H9 (cell line): Measurements from ENCODE around the gene PDPN. TPM values are rescaled to one million over a fixed set of nuclear protein-coding genes. Genes with fewer than 3 reads are reported as not detected.

Experiments
- DNase-seq: peaks from one replicate; pipeline ENCODE4 v3.0.0-alpha.2; 2017
- H2AFZ ChIP-seq: one replicate; pipeline ENCODE4 v1.6.1; 2013; ENCODE audit warnings: mild to moderate bottlenecking, low read length, control low read depth, moderate library complexity
- H2AK5ac ChIP-seq: 2 replicates; pipeline ENCODE4 v1.6.1; 2013; ENCODE audit warnings: low read length, control low read depth, mixed read lengths; ENCODE audit not compliant: insufficient read length
- H2BK120ac ChIP-seq: one replicate; pipeline ENCODE4 v1.6.1; 2013; ENCODE audit warnings: low read depth, mild to moderate bottlenecking, low read length, control low read depth, inconsistent platforms; ENCODE audit not compliant: poor library complexity, severe bottlenecking
- H2BK12ac ChIP-seq: 2 replicates; pipeline ENCODE4 v1.6.1; 2013; ENCODE audit warnings: low read length, control low read depth, mixed read lengths, low read depth; ENCODE audit not compliant: insufficient read length
- H2BK15ac ChIP-seq: 2 replicates; pipeline ENCODE4 v1.6.1; 2013; ENCODE audit warnings: low read depth, low read length, control low read depth
- H2BK20ac ChIP-seq: one replicate; pipeline ENCODE4 v1.6.1; 2013; ENCODE audit warnings: low read depth, mild to moderate bottlenecking, low read length, control low read depth, inconsistent platforms; ENCODE audit not compliant: poor library complexity, severe bottlenecking
- H2BK5ac ChIP-seq: 2 replicates; pipeline ENCODE4 v1.6.1; 2013; ENCODE audit warnings: low read length, control low read depth, mixed read lengths; ENCODE audit not compliant: insufficient read length
- H3K14ac ChIP-seq: 2 replicates; pipeline ENCODE4 v1.6.1; 2013; ENCODE audit warnings: low read length, control low read depth; ENCODE audit not compliant: insufficient read depth
- H3K18ac ChIP-seq: 2 replicates; pipeline ENCODE4 v1.6.1; 2013; ENCODE audit warnings: low read depth, mild to moderate bottlenecking, mixed read lengths, low read length, control low read depth; ENCODE audit not compliant: insufficient read length
- H3K23ac ChIP-seq: 2 replicates; pipeline ENCODE4 v1.6.1; 2013; ENCODE audit warnings: low read length, control low read depth, mixed read lengths, low read depth; ENCODE audit not compliant: insufficient read length
- H3K23me2 ChIP-seq: 2 replicates; pipeline ENCODE4 v1.6.1; 2013; ENCODE audit warnings: low read depth, mild to moderate bottlenecking, mixed read lengths, low read length, control low read depth; ENCODE audit not compliant: insufficient read length, poor library complexity, severe bottlenecking
- H3K27ac ChIP-seq: 2 replicates; pipeline ENCODE4 v1.5.1; 2013; ENCODE audit warnings: low read length, control low read depth, mixed read lengths, low read depth; ENCODE audit not compliant: insufficient read length
- H3K27me3 ChIP-seq: 2 replicates; pipeline ENCODE4 v1.6.1; 2013; ENCODE audit warnings: low read length, control low read depth, inconsistent platforms; ENCODE audit not compliant: insufficient read depth
- H3K4ac ChIP-seq: 2 replicates; pipeline ENCODE4 v1.6.1; 2013; ENCODE audit warnings: low read depth, mild to moderate bottlenecking, control low read depth, inconsistent platforms, low read length, moderate library complexity
- H3K4me1 ChIP-seq: 2 replicates; pipeline ENCODE4 v1.6.1; 2013; ENCODE audit warnings: low read length, control low read depth, inconsistent platforms; ENCODE audit not compliant: insufficient read depth
- H3K4me2 ChIP-seq: 2 replicates; pipeline ENCODE4 v1.6.1; 2013; ENCODE audit warnings: low read length, control low read depth, mixed read lengths; ENCODE audit not compliant: insufficient read length, insufficient read depth
- H3K56ac ChIP-seq: 2 replicates; pipeline ENCODE4 v1.6.1; 2013; ENCODE audit warnings: low read depth, mild to moderate bottlenecking, mixed read lengths, low read length, control low read depth; ENCODE audit not compliant: insufficient read length
- H3K79me1 ChIP-seq: 2 replicates; pipeline ENCODE4 v1.6.1; 2013; ENCODE audit warnings: low read depth, mild to moderate bottlenecking, moderate library complexity, low read length, control low read depth, inconsistent platforms; ENCODE audit not compliant: insufficient read depth, poor library complexity, severe bottlenecking
- H3K79me2 ChIP-seq: 2 replicates; pipeline ENCODE4 v1.6.1; 2013; ENCODE audit warnings: low read length, control low read depth, inconsistent platforms; ENCODE audit not compliant: insufficient read depth
- H3K9ac ChIP-seq: 2 replicates; pipeline ENCODE4 v1.6.1; 2013; ENCODE audit warnings: low read length, control low read depth, mixed read lengths; ENCODE audit not compliant: insufficient read length; ENCODE audit errors: extremely low read depth
- H3K9me3 ChIP-seq: one replicate; pipeline ENCODE4 v1.6.1; 2013; ENCODE audit warnings: low read depth, low read length, inconsistent platforms; ENCODE audit not compliant: control insufficient read depth
- H3T11ph ChIP-seq: one replicate; pipeline ENCODE4 v1.6.1; 2013; ENCODE audit warnings: mild to moderate bottlenecking, low read length, control low read depth, inconsistent platforms
- H4K20me1 ChIP-seq: one replicate; pipeline ENCODE4 v1.6.1; 2013; ENCODE audit not compliant: control insufficient read depth, insufficient read length, insufficient read depth
- H4K5ac ChIP-seq: 2 replicates; pipeline ENCODE4 v1.6.1; 2013; ENCODE audit warnings: low read depth, mild to moderate bottlenecking, mixed read lengths, low read length, control low read depth; ENCODE audit not compliant: insufficient read length
- H4K8ac ChIP-seq: replicated peaks from 2 replicates; pipeline ENCODE4 v1.6.1; 2013; ENCODE audit warnings: low read length, control low read depth, mixed read lengths, low read depth; ENCODE audit not compliant: insufficient read length
- H4K91ac ChIP-seq: 2 replicates; pipeline ENCODE4 v1.6.1; 2013; ENCODE audit warnings: low read depth, mild to moderate bottlenecking, moderate library complexity, mixed read lengths, low read length, control low read depth; ENCODE audit not compliant: insufficient read length
- H3K27ac Mint-ChIP-seq, 3 experiments: 2 replicates in 2 of 3; 3 replicates in 1 of 3; pipeline ENCODE4 v1.8.0; 2020 to 2021; ENCODE audit warnings: mixed read lengths in 3 of 3, mild to moderate bottlenecking in 1 of 3, moderate library complexity in 1 of 3
- H3K27me3 Mint-ChIP-seq: 2 replicates; pipeline ENCODE4 v1.8.0; 2021; ENCODE audit warnings: low read depth, mild to moderate bottlenecking, moderate library complexity, mixed read lengths
- H3K36me3 Mint-ChIP-seq, 3 experiments: 2 replicates in 2 of 3; 3 replicates in 1 of 3; pipeline ENCODE4 v1.8.0; 2020 to 2021; ENCODE audit warnings: low read depth in 3 of 3, mixed read lengths in 3 of 3; ENCODE audit not compliant: insufficient read depth in 1 of 3
- H3K4me1 Mint-ChIP-seq, 2 experiments: 2 replicates each; pipeline ENCODE4 v1.8.0; 2020; ENCODE audit warnings: mixed read lengths in 2 of 2
- H3K4me3 Mint-ChIP-seq, 2 experiments: 2 replicates in 1 of 2; 3 replicates in 1 of 2; pipeline ENCODE4 v1.8.0; 2020 to 2021; ENCODE audit warnings: mild to moderate bottlenecking in 2 of 2, mixed read lengths in 2 of 2, moderate library complexity in 1 of 2
- H3K9me3 Mint-ChIP-seq, 2 experiments: 2 replicates in 1 of 2; 3 replicates in 1 of 2; pipeline ENCODE4 v1.8.0; 2020; ENCODE audit warnings: mild to moderate bottlenecking in 2 of 2, mixed read lengths in 2 of 2, moderate library complexity in 1 of 2
- CTCF ChIP-seq: fragments of 200-600 bp; sonication (generic); conservative IDR thresholded peaks from 3 replicates; pipeline ENCODE4 v1.8.0; 2021; ENCODE audit warnings: antibody characterized with exemption, mild to moderate bottlenecking
- WGBS: extraction: QIAGEN DNeasy Blood & Tissue Kit; methylation state at CpG from one replicate; pipeline ENCODE4 v1.1.7; 2013; ENCODE audit warnings: missing lambda C conversion rate, low lambda C conversion rate, mixed read lengths; ENCODE audit not compliant: insufficient read length; ENCODE audit errors: extremely low coverage; 5-methylcytosine and 5-hydroxymethylcytosine counted together
- total RNA-seq: library from RNA; stranded (reverse); gene quantifications from 2 replicates; pipeline ENCODE4 v1.2.1, GENCODE V29; 2021

Gene PDPN
- total RNA-seq, 1 experiment from 2014 or later, result 205 TPM

GRCh38 chr1:13622446-13622845, 38.8 kb downstream of the PDPN start:
- no CpG with 5 or more reads among the region's 4 CpGs for WGBS
- H3K4me1 Mint-ChIP-seq, result peaks cover 13 to 15% of the 10 kb centered on the region in 2 experiments
- no peak overlapping the region for H3K23ac ChIP-seq

More at GRCh38 chr1:13622446-13622845, 38.8 kb downstream of the PDPN start:
- no peaks in the 10 kb centered on the region for H3K9me3 Mint-ChIP-seq
- Histone ChIP-seq H3K79me2 (no peaks in the 10 kb centered on the region), H4K8ac (no peak overlapping the region), H2BK120ac (no peak overlapping the region), H3K9ac (no peak overlapping the region), H3K4ac (no peak overlapping the region), H4K91ac (no peak overlapping the region), H3K56ac (no peak overlapping the region), H3K23me2 (no peaks in the 10 kb centered on the region), H3K4me2 (no peak overlapping the region), H3K14ac (no peak overlapping the region), H2BK20ac (no peak overlapping the region), H2BK15ac (no peak overlapping the region), H2BK5ac (no peak overlapping the region), H2AFZ (no peak overlapping the region), H3K18ac (no peak overlapping the region), H2BK12ac (no peak overlapping the region), H3T11ph (no peak overlapping the region), H3K27me3 (no peaks in the 10 kb centered on the region), H2AK5ac (no peak overlapping the region), H3K4me1 (no peaks in the 10 kb centered on the region), H4K5ac (no peak overlapping the region), H3K9me3 (no peaks in the 10 kb centered on the region), H3K27ac (no peak overlapping the region), H3K79me1 (no peaks in the 10 kb centered on the region), H4K20me1 (no peaks in the 10 kb centered on the region)
- peaks cover under 1 to 7% (median 6%) of the 10 kb centered on the region in 3 experiments; a peak in 5 of 7 replicates for H3K36me3 Mint-ChIP-seq
- no peak for DNase-seq
- H3K4me3 Mint-ChIP-seq, result no peak overlapping the region
- TF ChIP-seq CTCF, result no peak
- H3K27ac Mint-ChIP-seq, result no peak overlapping the region; a peak in 1 of 7 replicates
- H3K27me3 Mint-ChIP-seq, result no peaks in the 10 kb centered on the region
